Stomach (tissue), 9 donors: ENCODE data around the gene STK17B. TPM values are rescaled to one million over a fixed set of nuclear protein-coding genes. Genes with fewer than 3 reads are reported as not detected.

Source experiments
- DNase-seq, 2 donors: peaks; one replicate each; pipeline versions ENCODE4 v3.0.0 to v3.0.0-alpha.2; 2013 to 2019
- H3K27ac ChIP-seq, 5 donors: fragments of 200-600 bp in 4 of 5; sonication (generic) in 4 of 5; one replicate each; pipeline ENCODE4 v1.5.1; 2013 to 2019; ENCODE audit warnings: mild to moderate bottlenecking in 1 of 5, moderate library complexity in 1 of 5
- H3K27me3 ChIP-seq, 3 donors: fragments of 200-600 bp; sonication (generic); one replicate each; pipeline ENCODE4 v1.5.1; 2017 to 2019; ENCODE audit warnings: mixed run types in 1 of 3
- H3K36me3 ChIP-seq, 4 donors: fragments of 200-600 bp; sonication (generic); 1 replicate in 3 of 4; 2 replicates in 1 of 4; pipeline ENCODE4 v1.5.1; 2016 to 2019
- H3K4me1 ChIP-seq, 4 donors: fragments of 200-600 bp; sonication (generic); one replicate each; pipeline ENCODE4 v1.5.1; 2016 to 2019
- H3K4me3 ChIP-seq, 4 donors: fragments of 200-600 bp; sonication (generic) in 3 of 4; one replicate each; pipeline ENCODE4 v1.5.1; 2016 to 2019; ENCODE audit warnings: mild to moderate bottlenecking in 1 of 4
- H3K9me3 ChIP-seq, 4 donors: fragments of 200-600 bp; sonication (generic); one replicate each; pipeline ENCODE4 v1.5.1; 2016 to 2019
- EP300 ChIP-seq: sonication (generic); formaldehyde crosslinking; IDR thresholded peaks from one replicate; pipeline ENCODE4 v1.6.1; 2017; ENCODE audit warnings: antibody characterized with exemption
- POLR2A ChIP-seq, 4 donors: fragments of 450-650 bp; IDR thresholded peaks; one replicate each; pipeline ENCODE4 v1.6.1; 2016; ENCODE audit warnings: antibody characterized with exemption in 4 of 4, control low read depth in 2 of 4, mild to moderate bottlenecking in 1 of 4, moderate library complexity in 1 of 4
- POLR2AphosphoS5 ChIP-seq, 3 donors: sonication (generic); formaldehyde crosslinking; IDR thresholded peaks; one replicate each; pipeline ENCODE4 v1.6.1; 2016; ENCODE audit warnings: antibody characterized with exemption in 3 of 3
- WGBS, 5 donors: extraction: QIAGEN DNeasy Blood & Tissue Kit in 3 of 5; methylation state at CpG; one replicate each; pipeline versions ENCODE4 v1.1.5 to v1.1.7; 2013 to 2018; 5-methylcytosine and 5-hydroxymethylcytosine counted together
- intact Hi-C: fragments of 100-400 bp; cut with DNase I; formaldehyde crosslinking; loops from one replicate; pipeline ENCODE4 v1.15.1; 2023; ENCODE audit warnings: low total_unique reads
- polyA plus RNA-seq, 3 donors: library from polyadenylated mRNA; stranded (reverse); fragments of 200-250 nt; gene quantifications; one replicate each; pipeline ENCODE4 v1.2.3, GENCODE V29; 2013
- total RNA-seq, 5 donors: library from RNA; depleted of rRNA; stranded (reverse); fragments of >200 nt; gene quantifications; one replicate each; pipeline versions ENCODE4 v1.1.0 to v1.2.3, GENCODE V29; 2014 to 2016
- TF ChIP-seq, protein P1 (sequence below), 7 experiments: fragments of 450-650 bp in 4 of 7; fragments of 200-600 bp in 3 of 7; sonication (generic) in 3 of 7; IDR thresholded peaks; one replicate each; pipeline ENCODE4 v1.5.1; 2016 to 2019; ENCODE audit warnings: antibody characterized with exemption in 7 of 7, control low read depth in 2 of 7, mild to moderate bottlenecking in 1 of 7
- donor health status: healthy with polysubstance abuse.
- donor health status: Bipolar disorder and iron deficiency.
- donor health status: healthy.

The STK17B gene
- total and polyA plus RNA-seq, 8 donors, result 3.4 to 76.4 (median 10.2) TPM

DNA sequence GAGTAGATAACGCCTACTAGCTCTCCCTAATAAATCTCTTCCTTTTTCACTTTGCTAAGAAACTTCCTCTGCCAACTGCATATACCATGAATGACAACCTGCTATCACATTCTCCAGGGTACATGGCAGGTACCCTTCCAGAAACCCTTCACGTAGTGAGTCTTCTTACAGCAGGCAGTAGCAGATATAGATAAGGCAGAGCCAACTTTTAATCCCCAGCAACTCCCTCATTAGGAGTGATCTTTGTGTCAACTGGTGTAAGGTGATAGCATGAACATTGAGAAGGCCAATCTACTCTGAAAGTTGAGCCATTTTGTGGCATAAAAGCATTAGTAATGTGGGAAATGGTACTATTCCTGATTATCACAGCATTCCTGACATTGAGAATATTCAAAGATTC lies 5.7 kb upstream of the STK17B start:
- intact Hi-C loops, result no loop called here
- no peaks in the 10 kb centered on the region for H3K27me3 ChIP-seq

GRCh38 chr2:196176142-196176738 lies 4.9 kb upstream of the STK17B start:
- Histone ChIP-seq H3K27ac (peak overlapping the region in 3 of 5 donors; percentile 38 to 56 (median 46)), H3K9me3 (no peaks in the 10 kb centered on the region), H3K4me1 (peaks cover 0 to 11% (median 6%) of the 10 kb centered on the region in 4 donors), H3K36me3 (no peaks in the 10 kb centered on the region), H3K4me3 (no peak overlapping the region), H3K27me3 (no peaks in the 10 kb centered on the region)
- TF ChIP-seq POLR2AphosphoS5 (IDR thresholded peaks at IDR 0.05) (no peak), POLR2A (IDR thresholded peaks at IDR 0.05) (no peak), EP300 (no peak)
- TF ChIP-seq, protein P1, sequence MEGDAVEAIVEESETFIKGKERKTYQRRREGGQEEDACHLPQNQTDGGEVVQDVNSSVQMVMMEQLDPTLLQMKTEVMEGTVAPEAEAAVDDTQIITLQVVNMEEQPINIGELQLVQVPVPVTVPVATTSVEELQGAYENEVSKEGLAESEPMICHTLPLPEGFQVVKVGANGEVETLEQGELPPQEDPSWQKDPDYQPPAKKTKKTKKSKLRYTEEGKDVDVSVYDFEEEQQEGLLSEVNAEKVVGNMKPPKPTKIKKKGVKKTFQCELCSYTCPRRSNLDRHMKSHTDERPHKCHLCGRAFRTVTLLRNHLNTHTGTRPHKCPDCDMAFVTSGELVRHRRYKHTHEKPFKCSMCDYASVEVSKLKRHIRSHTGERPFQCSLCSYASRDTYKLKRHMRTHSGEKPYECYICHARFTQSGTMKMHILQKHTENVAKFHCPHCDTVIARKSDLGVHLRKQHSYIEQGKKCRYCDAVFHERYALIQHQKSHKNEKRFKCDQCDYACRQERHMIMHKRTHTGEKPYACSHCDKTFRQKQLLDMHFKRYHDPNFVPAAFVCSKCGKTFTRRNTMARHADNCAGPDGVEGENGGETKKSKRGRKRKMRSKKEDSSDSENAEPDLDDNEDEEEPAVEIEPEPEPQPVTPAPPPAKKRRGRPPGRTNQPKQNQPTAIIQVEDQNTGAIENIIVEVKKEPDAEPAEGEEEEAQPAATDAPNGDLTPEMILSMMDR (IDR thresholded peaks at IDR 0.05), result no peak
- intact Hi-C loops, result no loop called here
- DNase-seq, result peak; percentile 46 to 79
- WGBS, 5 donors, result 70 to 84% (median 79%) methylated on average over 8 of the region's 8 CpGs

More for the DNA sequence above, 5.7 kb upstream of the STK17B start:
- DNase-seq, result no peak
- TF ChIP-seq POLR2AphosphoS5 (IDR thresholded peaks at IDR 0.05) (no peak), POLR2A (IDR thresholded peaks at IDR 0.05) (no peak), EP300 (no peak)
- TF ChIP-seq, protein P1 (IDR thresholded peaks at IDR 0.05), result no peak
- H3K36me3 ChIP-seq, result no peaks in the 10 kb centered on the region
- H3K9me3 ChIP-seq, result no peaks in the 10 kb centered on the region
- WGBS, 5 donors, result 39 to 73% (median 59%) methylated on average over 2 of the region's 2 CpGs
- peaks cover 0 to 10% (median 2%) of the 10 kb centered on the region in 4 donors for H3K4me1 ChIP-seq
- H3K4me3 ChIP-seq, result no peak overlapping the region
- H3K27ac ChIP-seq, result peak overlapping the region in 3 of 5 donors; percentile 38 to 56 (median 46)

DNA sequence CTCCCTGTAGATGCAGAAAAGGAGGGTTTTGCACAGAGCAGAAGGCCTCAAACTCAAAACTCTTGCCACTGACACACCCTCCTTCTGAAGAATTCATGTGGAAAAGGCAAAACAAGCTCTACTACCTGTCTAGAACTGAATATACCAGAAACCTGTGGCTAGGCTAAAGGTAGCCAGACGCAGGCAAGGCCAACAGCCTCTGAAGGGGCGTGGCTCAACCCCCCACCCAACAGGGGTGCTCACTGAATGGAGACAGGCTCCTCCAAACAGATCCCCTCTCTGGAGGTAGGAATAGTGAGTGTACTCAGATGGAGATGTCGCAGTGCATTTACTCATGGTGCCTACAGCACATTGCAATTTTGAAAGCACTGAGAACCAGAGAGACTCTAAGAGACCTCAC lies 3.0 kb upstream of the STK17B start:
- TF ChIP-seq POLR2A (IDR thresholded peaks at IDR 0.05), result no peak
- no peak for TF ChIP-seq EP300
- TF ChIP-seq, protein P1 (IDR thresholded peaks at IDR 0.05), result no peak
- 81 to 100% (median 88%) methylated on average over 3 of the region's 3 CpGs for WGBS, 5 donors
- Histone ChIP-seq H3K9me3 (no peaks in the 10 kb centered on the region), H3K27me3 (no peaks in the 10 kb centered on the region), H3K27ac (peak overlapping the region in 1 of 5 donors; percentile 14), H3K4me1 (peaks cover 0 to 18% (median 10%) of the 10 kb centered on the region in 4 donors), H3K36me3 (no peaks in the 10 kb centered on the region), H3K4me3 (no peak overlapping the region)
- intact Hi-C loops, result no loop called here
- no peak for DNase-seq

GRCh38 chr2:196173505-196173904 lies 2.1 kb upstream of the STK17B start:
- TF ChIP-seq POLR2A (IDR thresholded peaks at IDR 0.05), result no peak
- TF ChIP-seq, protein P1 (IDR thresholded peaks at IDR 0.05), result no peak

More at GRCh38 chr2:196173505-196173904, 2.1 kb upstream of the STK17B start:
- no peak for DNase-seq
- Histone ChIP-seq H3K9me3 (no peaks in the 10 kb centered on the region), H3K36me3 (no peaks in the 10 kb centered on the region), H3K27me3 (no peaks in the 10 kb centered on the region), H3K27ac (peak overlapping the region in 1 of 5 donors; percentile 97), H3K4me3 (no peak overlapping the region), H3K4me1 (peaks cover 0 to 23% (median 13%) of the 10 kb centered on the region in 4 donors)
- WGBS, 5 donors, result 87 to 92% (median 88%) methylated on average over 5 of the region's 5 CpGs
- intact Hi-C loops, result no loop called here
